ENCODE results near the gene CSNK1D.

The CSNK1D gene

GRCh38 chr17:82309656-82310570, 36.4 kb upstream of the CSNK1D start:
- no peak for DNase-seq

- no peak for DNase-seq
Measured at GRCh38 chr17:82305727-82306300, 32.3 kb upstream of the CSNK1D start.

- DNase-seq = no peak
Measured at GRCh38 chr17:82304826-82305726, 31.6 kb upstream of the CSNK1D start.

GRCh38 chr17:82303944-82304808, 30.7 kb upstream of the CSNK1D start:
- DNase-seq = no peak

GRCh38 chr17:82302991-82303943, 29.8 kb upstream of the CSNK1D start:
- no peak for DNase-seq

- DNase-seq = no peak
Measured at GRCh38 chr17:82302568-82302963, 29.1 kb upstream of the CSNK1D start.

GRCh38 chr17:82301916-82302567, 28.5 kb upstream of the CSNK1D start:
- DNase-seq = peak in 1 of 4 experiments; percentile 41

GRCh38 chr17:82301300-82301915, 27.9 kb upstream of the CSNK1D start:
- no peak for DNase-seq

GRCh38 chr17:82300707-82301270, 27.3 kb upstream of the CSNK1D start:
- DNase-seq = peak; percentile 35 to 57 (median 54)

GRCh38 chr17:82300228-82300627, 26.7 kb upstream of the CSNK1D start:
- no peak for DNase-seq

GRCh38 chr17:82299452-82299851, 26.0 kb upstream of the CSNK1D start:
- DNase-seq = no peak

GRCh38 chr17:82298538-82299421, 25.3 kb upstream of the CSNK1D start:
- no peak for DNase-seq

GRCh38 chr17:82297714-82298537, 24.4 kb upstream of the CSNK1D start:
- DNase-seq = peak; percentile 72 to 87 (median 84)

- DNase-seq = peak in 3 of 4 experiments; percentile 55 to 62 (median 55)
Measured at GRCh38 chr17:82297280-82297713, 23.8 kb upstream of the CSNK1D start.

GRCh38 chr17:82296511-82297279, 23.2 kb upstream of the CSNK1D start:
- no peak for DNase-seq

- no peak for DNase-seq
Measured at GRCh38 chr17:82295472-82295814, 21.9 kb upstream of the CSNK1D start.

All from activated CD4-positive, CD25-positive, alpha-beta regulatory T cell (primary cell).